HFF-Myc (cell line): ENCODE data around the gene USP31.

Experiments
- DNase-seq: peaks from one replicate; pipeline ENCODE4 v3.0.0-alpha.2; 2011; ENCODE audit warnings: low read depth; ENCODE audit errors: extremely low read depth
- H3K4me3 ChIP-seq: replicated peaks from 2 replicates; pipeline ENCODE4 v1.5.1; 2011; ENCODE audit warnings: low read depth, mild to moderate bottlenecking, control low read depth, low read length
- CTCF ChIP-seq: IDR thresholded peaks from 2 replicates; pipeline ENCODE4 v1.5.1; 2012; ENCODE audit warnings: mild to moderate bottlenecking, low read depth, low read length, control low read depth; ENCODE audit errors: missing control alignments

The USP31 gene

DNA sequence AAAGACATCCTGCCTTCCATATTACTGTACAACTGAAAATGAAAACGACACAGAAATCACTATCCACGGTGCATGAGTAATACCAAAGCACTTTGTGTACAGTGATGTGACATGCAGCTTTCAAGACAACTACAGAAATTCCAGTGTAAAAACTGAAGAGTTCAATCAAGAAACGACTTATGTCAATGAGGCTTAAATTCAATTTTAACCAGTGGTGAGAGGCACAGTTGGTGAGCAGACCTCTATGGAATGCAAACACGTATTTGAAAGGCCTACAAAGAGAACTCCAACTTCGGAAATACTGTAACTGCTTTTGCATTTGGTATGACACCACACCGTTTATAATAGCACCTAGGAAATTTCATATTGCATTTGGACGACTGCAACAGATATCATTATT, 87.6 kb downstream of the USP31 start:
- H3K4me3 ChIP-seq: no peak overlapping the region
- DNase-seq: no peak
- no peak for TF ChIP-seq CTCF

- H3K4me3 ChIP-seq: no peak overlapping the region
- peak; percentile 39 for DNase-seq
- peak; percentile 81 for TF ChIP-seq CTCF
Measured at GRCh38 chr16:23060458-23061320, 88.6 kb downstream of the USP31 start.

- DNase-seq: no peak
- no peak for TF ChIP-seq CTCF
- no peak overlapping the region for H3K4me3 ChIP-seq
Measured at GRCh38 chr16:23059433-23059832, 89.8 kb downstream of the USP31 start.

DNA sequence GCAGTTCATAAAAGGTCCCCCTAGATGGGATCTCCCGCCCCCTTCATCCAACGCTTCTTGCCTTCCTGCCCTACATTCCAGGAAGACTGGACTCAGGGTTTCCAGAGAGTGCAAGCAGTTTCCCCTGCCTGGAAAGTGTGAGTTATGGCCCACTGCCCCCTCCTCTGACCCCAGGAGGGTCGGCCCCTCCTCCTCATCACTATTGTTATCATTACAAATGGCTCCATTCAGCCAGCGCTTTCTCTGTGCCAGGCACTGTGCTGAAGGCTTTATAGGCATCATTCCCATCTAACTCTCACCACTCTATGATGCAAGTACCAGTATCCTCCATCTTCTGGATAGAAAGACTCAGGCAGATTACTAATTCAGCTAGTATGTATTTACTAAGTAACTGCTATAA, 90.7 kb downstream of the USP31 start:
- no peak overlapping the region for H3K4me3 ChIP-seq
- no peak for DNase-seq
- no peak for TF ChIP-seq CTCF

DNA sequence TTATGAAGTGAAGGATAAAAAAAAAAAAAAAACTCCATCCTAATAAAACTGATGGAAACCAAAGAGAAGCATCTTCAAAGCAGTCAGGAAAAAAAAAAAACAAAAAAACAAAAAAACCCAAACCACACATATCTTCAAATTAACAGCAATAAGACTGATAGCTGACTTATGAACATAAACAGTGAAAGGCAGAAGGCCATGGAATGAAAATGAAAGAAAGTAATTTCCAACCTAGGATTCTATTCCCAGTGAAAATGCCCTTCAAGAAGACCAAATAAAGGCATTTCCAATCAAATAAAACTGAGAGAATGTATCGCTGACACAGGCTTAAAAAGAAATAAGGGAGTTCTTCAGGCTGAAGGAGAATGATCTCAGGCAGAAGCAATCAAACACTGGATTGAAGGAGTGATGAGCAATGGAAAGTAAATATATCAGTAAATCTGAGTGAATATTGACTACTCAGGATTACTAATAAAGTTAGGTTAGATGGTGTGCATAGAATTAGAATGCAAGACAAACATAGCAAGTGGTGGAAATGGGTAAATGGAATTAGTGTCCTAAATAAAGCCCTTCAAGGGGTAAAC, 92.1 kb downstream of the USP31 start:
- no peak for DNase-seq
- no peak overlapping the region for H3K4me3 ChIP-seq
- no peak for TF ChIP-seq CTCF

GRCh38 chr16:23055481-23055880, 93.8 kb downstream of the USP31 start:
- DNase-seq: no peak

More at GRCh38 chr16:23055481-23055880, 93.8 kb downstream of the USP31 start:
- TF ChIP-seq CTCF: no peak
- H3K4me3 ChIP-seq: no peak overlapping the region
